HG03175 (cell line): ENCODE measurements around the gene LDLRAD1.
"Not testable (repeated sequence)": the region's sequence is repeated elsewhere in the genome, so short reads cannot be mapped to it uniquely, and the experiment has no call there.

ENCODE experiments used
- ATAC-seq: cut with Tn5 transposase; IDR thresholded peaks from one replicate; pipeline ENCODE4 v1.9.1; 2021; ENCODE audit warnings: mild to moderate bottlenecking, moderate library complexity; ENCODE audit not compliant: unreplicated experiment

LDLRAD1 gene

GRCh38 chr1:54018635-54019034, 649 bp upstream of the LDLRAD1 start:
- no peak for ATAC-seq

GRCh38 chr1:54016343-54017282, 1.4 kb downstream of the LDLRAD1 start:
- no peak for ATAC-seq

- ATAC-seq: no peak
These were observed 3.9 kb downstream of the LDLRAD1 start for GRCh38 chr1:54014009-54014629.

GRCh38 chr1:54013393-54014008, 4.5 kb downstream of the LDLRAD1 start:
- ATAC-seq: no peak

GRCh38 chr1:54012863-54013262, 5.1 kb downstream of the LDLRAD1 start:
- no peak for ATAC-seq

- no peak for ATAC-seq
These were observed 6.0 kb downstream of the LDLRAD1 start for GRCh38 chr1:54012008-54012325.

- ATAC-seq: no peak
These were observed 6.5 kb downstream of the LDLRAD1 start for GRCh38 chr1:54011316-54012007.

- ATAC-seq: no peak
These were observed 7.4 kb downstream of the LDLRAD1 start for GRCh38 chr1:54010415-54011117.

- no peak for ATAC-seq
These were observed 8.6 kb downstream of the LDLRAD1 start for GRCh38 chr1:54009406-54009805.

- ATAC-seq: no peak
These were observed 9.1 kb downstream of the LDLRAD1 start for GRCh38 chr1:54008876-54009275.

- no peak for ATAC-seq
These were observed 10.4 kb downstream of the LDLRAD1 start for GRCh38 chr1:54007613-54008012.

- no peak for ATAC-seq
These were observed 11.5 kb downstream of the LDLRAD1 start for GRCh38 chr1:54006508-54006907.

- no peak for ATAC-seq
These were observed 13.4 kb downstream of the LDLRAD1 start for GRCh38 chr1:54004481-54005049.

GRCh38 chr1:54003750-54004480, 14.1 kb downstream of the LDLRAD1 start:
- ATAC-seq: not testable (repeated sequence)

- no peak for ATAC-seq
These were observed 14.7 kb downstream of the LDLRAD1 start for GRCh38 chr1:54003249-54003646.

- no peak for ATAC-seq
These were observed 15.3 kb downstream of the LDLRAD1 start for GRCh38 chr1:54002544-54003248.

GRCh38 chr1:54001591-54001990, 16.4 kb downstream of the LDLRAD1 start:
- no peak for ATAC-seq

GRCh38 chr1:53999920-54000319, 18.1 kb downstream of the LDLRAD1 start:
- ATAC-seq: no peak

GRCh38 chr1:53998223-53998622, 19.8 kb downstream of the LDLRAD1 start:
- no peak for ATAC-seq
